GM18519 (cell line): Measurements from ENCODE around the gene EFNA5.
"Not testable (repeated sequence)": the region's sequence is repeated elsewhere in the genome, so short reads cannot be mapped to it uniquely, and the experiment has no call there.

Source experiments
- ATAC-seq: cut with Tn5 transposase; IDR thresholded peaks from one replicate; pipeline ENCODE4 v1.9.1; 2021; ENCODE audit warnings: mild to moderate bottlenecking, moderate library complexity; ENCODE audit not compliant: unreplicated experiment, low FRiP score

The EFNA5 gene

DNA sequence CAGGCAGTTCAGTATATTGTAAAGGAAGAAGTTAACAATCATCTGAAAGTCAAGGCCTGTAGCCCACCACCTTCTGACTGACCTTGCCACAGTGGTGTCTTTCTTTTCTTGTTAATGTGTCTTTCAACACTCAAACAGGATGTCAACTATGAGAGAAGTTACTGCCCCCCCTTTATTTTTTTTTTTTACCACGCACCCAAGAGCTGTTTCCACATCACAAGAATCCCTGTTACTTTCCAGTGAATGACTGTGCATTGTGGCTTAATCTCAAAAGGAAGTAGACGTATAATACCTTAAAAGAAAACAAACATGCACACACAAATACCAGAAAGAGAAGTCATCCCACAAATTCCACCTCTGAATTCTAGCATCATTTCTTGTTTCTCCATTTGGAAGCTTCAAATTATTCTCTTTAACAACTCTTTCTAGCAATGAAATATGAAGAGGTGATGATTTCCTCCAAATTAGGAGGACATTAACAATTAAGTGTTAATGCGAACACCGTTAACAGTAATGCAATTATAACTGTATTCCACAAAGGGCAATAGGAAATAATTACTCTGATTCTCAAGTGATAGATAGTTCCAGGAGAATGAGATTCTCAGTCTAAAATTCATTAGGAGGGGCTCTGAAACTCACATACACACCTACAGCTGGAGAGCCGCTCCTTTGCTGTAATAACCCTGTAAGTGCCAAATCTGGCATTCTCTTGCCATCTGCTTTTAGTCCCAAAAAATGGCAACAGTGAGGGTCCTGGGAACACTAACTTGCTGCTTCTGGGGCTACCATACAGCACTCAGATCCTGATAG is 201.0 kb downstream of the EFNA5 start:
- no peak for ATAC-seq

DNA sequence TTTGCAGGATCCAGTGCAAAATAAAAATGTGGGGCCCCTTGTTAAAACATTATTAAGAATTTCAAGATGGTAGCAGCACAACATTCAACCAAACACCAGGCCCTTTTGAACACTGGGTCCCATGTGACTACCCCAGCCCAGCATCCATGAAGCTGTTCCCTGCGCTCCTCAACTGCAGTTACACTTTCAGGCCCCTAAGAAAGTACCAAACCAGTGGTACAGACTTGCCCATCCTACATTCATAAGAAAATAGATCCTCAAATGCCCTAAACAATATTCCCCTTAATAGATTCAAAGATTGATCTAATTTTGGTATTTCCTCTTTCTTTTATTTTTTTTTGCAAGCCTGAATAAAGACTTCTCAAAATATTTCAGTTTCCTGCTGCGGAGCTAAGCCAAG is 201.7 kb downstream of the EFNA5 start:
- no peak for ATAC-seq

DNA sequence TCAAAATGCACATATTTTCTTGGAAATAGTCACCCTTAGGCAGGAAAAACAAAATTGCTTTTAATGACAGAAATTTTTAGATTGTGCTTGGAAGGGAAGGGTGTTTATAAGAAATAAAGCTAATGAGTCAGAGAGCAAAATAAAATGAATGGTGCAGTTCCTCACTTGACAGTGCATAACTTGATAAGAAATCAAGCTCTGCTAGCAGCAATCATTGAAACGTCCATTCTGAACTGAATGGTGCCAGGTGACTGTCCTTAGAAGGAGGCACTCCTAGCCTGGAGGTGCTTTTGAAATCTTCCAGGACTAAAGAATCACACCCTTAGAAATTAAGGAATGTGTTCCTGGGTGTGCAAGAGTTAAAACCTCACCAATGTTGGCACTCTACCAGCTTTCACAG is 202.5 kb downstream of the EFNA5 start:
- ATAC-seq: no peak

DNA sequence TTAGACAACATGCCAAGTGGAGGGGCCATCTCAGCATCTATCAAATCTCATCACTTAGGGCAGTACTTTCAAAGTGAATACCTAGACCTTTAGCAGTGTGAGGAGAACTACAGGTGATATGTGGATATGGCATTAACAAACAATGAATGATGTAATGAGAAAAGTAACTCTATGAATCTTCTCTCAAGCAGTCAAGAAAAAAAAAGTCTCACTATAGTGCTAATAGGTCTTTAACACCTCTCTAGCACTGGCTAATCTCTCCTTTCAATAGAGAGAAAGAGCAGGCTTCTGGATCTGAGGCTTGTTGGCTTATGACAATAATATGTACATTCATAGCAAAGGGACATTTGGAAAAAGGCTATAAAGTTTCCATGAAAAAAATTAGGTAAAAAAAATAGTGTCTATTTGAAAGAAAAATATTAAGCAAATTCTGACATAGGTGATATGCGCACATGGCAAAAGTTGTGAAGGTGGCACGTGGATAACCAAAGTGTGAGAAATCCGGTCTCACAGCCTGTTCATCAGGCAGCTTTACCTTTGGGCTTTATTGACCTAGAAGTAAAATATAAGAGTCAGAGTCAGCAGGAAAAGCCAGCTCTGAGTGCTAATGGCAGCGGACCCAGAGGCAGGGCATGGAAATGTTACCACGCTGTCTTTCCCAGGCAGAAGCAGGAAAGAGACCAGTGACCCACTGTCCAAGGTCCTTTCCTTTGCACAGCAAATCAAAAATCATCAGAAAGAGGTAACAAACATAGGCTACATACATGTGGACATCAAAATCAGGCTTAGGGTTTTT is 203.4 kb downstream of the EFNA5 start:
- ATAC-seq: no peak

DNA sequence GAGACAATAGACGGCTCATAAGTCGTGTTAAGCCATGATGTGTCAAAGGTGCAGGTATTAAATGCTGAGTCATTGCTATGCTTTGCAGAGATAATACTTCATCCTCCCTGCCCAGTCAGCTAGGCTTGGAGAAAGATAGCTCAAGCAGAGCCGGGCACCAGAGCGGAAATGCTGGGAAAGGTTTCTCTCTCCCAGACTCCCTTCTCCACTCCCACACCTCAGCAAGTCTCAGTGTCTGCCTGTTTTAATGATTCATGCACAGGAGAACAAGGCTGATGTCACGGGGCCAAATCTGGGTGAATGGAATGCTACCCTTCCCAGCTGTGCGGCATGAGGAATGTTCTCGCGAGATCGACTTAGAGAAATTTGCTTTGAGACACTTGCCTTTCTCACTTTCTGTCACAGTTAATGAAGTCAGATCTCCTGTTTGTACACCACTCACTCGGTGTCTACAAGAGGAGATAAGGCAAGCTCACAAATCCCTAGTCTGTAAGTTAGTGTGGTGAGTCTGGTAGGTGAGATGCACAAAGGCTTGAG is 204.4 kb downstream of the EFNA5 start:
- ATAC-seq: no peak

DNA sequence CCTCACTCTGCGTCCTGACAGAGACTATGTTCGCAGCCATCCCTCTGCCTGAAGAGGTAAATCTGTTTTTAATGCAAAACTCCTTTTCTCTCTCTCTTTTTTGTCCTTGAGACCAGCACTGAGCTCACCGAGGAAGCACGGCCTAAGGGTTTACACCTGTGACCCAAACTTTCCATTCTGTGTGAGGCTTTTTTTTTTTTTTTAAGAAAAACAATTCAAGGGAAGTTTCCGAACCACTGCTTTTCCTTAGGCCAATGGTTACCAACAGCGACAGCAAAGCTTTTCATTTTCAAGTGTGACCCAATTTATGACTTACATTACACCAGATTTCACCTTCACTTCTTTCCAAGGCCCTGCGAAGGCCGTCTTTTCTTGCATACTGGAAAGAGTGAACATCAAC is 205.9 kb downstream of the EFNA5 start:
- ATAC-seq: no peak

DNA sequence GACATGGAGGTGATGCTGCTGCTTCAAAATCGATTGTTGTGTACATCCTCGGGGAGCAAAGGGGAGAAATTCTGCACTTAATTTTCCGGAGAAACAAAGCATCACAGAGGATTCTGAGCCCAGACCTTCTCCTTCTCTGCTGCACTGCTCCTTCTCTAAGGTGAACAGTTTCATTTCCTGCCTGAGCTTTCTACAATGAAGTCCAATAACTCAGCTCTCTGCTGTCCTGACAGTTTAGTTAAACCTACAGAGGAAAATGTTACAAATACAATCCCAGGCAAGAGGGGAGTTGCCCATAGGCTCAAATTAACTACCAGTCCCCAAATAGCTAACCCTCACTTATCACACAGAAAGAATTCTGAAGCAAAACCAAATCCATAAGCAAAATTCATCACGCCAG is 206.3 kb downstream of the EFNA5 start:
- peak; percentile 47 for ATAC-seq

DNA sequence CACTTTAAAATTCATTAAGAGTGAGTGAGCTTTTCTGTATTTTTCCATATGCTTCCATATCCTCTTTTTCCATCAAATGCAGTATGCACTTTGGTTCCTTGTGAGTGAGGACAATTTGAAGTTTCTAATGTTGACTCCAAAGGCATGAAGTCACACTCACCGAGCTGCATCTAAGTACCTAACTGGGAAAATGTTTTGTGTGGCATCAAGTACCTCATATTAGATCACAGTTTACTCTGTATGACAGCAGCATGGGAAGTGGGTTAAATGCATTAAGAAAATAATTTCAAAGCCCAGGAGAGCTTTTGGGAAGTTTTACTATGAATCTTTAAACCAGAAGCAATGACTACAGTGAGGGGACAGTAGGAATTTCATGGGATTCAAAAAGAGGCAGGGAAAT is 207.0 kb downstream of the EFNA5 start:
- ATAC-seq: no peak

DNA sequence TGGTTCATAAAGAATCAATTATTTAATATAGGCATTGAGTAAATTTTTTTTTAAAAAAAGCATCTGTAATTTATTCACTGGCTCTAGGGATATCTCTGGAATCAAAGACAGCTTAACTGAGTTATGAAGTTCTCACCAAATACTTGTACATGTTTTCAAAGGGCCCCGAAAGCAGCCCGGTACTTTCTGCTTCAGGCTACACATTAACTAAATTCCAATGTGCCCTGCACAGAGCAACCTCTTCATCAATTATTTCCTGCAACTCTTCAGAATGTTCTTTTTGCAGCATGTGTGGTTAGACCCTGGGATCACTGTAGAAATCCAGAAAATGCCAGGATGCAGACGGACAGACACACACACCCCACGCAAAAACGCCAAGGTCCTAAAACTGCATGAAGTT is 209.0 kb downstream of the EFNA5 start:
- ATAC-seq: no peak

DNA sequence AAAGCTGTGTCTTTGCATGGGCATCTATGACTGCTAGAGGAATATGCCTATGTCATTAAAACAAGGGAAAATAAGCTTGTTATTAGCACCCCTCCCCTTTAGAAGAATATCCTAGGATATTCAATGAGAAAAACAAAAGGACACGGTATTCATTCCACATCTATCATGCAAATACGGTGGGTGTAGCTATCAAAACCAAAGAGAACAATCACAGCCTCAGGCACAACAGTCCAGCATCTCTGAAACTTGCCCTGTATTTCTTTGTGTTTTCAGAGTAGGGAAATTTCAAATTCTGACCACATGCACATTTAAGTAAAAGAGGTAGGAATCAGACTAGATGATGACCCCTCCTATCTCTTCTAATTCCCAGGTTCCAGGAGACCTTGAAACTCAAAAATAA is 209.9 kb downstream of the EFNA5 start:
- ATAC-seq: no peak

DNA sequence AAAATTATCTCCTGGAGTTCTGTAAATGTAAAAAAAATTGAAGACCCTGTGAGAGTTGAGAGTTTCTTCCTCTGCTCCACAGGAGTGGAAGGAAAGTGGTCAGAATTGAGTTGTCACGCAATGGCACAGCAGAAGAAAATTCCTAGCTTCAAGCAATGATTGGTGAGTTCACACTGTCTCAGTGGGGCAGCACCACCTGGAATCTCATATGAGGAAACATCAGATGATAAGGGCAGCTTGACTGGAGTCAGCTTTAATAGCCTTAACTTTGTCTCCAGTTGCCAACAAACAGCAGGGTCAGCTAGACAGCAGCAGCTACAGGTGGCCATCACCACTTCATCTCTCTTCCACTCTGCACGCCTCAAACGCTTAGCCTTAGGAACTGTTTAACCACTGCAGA is 211.1 kb downstream of the EFNA5 start:
- no peak for ATAC-seq

DNA sequence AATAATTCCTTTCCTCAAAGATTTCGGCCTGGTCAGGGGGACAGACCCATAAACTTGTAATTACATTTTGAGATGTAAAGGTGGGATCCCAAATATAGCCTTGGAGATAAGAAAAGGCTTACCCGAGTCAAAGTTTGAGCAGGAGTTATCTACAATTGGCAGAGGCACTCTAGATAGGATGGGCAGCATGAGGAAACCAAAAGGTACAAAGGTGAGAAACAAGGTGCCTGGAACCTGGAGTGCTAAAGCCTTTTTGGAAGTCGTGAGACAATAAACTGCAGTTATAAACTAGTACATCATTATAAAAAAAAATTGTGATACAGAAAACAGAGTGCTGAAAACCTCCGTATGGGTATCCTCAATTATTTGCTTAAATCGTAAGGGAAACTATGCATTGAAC is 212.4 kb downstream of the EFNA5 start:
- no peak for ATAC-seq

DNA sequence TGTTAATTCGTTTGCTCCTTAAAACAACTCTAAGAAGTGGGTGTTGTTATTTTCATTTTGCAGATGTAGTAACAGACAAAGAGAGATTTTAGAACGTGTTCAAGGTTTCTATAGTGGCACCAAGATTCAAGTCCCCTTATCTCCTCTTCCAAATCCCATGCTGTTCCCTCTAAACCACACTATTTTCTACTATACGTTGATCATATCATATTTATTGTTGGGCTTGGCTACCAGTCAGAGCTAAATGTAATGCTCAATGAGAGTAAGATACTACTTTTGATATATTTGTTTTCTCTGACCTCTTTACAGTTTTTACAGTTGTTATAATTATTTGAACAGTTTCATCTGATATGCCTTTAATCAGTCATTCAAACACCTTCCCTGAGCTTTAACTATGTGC is 212.9 kb downstream of the EFNA5 start:
- no peak for ATAC-seq

DNA sequence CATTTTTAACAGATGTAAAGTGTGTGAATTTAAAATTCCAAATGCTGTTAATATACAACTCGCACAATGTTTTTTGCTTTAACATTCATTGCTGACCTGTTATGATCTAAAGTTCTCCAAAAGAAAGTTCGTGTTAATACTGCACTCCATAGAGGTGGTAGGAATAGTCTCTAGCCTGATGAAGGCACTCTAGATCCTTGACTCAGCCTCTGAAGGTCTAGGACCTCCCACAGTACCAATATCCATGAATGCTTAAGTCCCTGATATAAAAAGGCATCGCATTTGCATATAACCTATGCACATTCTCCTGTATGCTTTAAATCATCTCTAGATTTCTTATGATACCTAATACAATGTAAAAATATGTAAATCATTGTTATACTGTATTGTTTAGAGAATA is 213.6 kb downstream of the EFNA5 start:
- ATAC-seq: no peak

DNA sequence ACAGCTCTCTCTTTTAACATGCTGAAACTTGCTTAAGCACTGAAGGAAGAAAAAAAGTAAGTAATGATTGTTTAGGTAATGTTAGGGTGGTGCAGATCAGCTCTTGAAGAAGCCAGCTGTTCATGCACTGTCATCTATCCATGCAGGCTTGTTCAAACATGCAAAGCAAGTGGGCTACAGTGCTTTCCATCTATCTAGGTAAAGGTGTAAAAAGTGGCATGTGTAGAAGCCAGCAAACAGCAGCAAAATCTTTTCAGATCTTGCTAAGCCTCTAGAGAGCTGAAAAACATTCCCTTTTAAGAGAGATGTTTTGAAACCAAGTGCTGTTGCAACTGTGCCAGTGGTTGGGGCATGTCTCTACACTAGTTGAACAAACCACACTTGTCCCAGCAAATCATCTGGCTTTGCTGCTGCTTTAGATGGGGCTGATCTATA is 214.4 kb downstream of the EFNA5 start:
- ATAC-seq: peak; percentile 71

DNA sequence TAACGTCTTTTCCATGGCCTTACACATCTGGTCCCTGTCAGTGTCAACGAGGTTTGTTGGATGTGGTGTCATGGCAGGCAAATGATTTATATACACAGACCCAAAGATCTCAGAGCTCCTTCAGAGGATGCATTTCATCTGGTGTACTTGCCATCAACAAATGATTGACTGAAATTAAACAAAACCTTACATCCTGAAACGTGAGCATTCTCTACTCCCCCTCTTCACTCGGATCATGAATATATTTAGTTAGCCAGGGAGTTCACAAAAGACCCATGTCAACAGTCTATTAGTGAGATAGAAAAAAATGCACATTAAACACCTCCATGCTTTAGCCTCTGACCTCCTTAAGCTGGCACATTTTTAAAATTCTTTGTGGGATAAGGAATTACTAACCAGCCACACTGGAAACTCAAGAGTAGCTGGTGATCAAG is 215.6 kb downstream of the EFNA5 start:
- no peak for ATAC-seq

DNA sequence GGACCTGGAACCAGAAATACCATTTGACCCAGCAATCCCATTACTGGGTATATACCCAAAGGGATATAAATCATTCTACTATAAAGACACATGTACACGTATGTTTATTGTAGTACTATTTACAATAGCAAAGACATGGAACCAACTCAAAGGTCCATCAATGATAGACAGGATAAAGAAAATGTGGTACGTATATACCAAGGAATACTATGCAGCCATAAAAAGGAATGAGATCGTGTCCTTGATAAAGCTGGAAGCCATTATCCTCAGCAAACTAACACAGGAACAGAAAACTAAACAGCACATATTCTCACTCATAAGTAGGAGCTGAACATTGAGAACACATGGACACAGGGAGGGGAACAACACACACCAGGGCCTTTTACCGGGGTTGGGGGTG is 218.9 kb downstream of the EFNA5 start:
- ATAC-seq: not testable (repeated sequence)

DNA sequence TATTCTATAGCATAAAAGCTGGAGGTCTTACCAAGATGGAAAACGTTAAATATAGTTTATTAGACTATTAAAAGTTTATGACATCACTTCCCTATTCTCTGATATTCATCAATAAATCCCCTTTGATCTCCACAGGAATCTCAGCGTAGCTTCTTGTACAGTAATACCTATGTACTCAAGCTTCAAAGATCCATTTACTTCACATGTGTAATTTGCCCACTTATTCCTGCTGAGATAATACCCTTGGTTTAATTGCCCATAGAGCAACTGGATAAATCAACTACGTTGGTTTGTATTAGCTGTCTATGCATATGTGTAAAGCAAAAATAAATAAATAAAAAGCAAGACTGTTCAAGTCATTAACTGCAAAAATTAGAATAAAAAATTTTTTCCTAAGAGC is 219.7 kb downstream of the EFNA5 start:
- no peak for ATAC-seq

DNA sequence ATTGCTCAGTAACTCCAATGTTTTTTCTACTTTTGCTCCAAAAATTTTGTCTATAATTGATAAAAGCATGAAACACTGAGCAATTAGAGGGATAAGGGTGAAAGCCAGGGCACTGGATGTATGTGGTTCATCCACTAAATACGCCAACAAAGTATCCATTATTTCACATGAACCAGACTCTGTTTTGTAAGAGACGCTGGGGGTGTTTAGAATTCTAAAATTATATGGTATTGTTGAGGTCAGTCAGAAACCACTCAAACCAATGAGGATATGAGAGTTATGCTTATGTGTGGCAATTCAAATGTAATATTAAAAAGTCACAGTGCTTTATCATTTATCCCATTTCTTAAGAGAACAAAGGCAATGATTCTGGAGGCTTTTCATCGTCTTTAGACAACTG is 220.2 kb downstream of the EFNA5 start:
- no peak for ATAC-seq

DNA sequence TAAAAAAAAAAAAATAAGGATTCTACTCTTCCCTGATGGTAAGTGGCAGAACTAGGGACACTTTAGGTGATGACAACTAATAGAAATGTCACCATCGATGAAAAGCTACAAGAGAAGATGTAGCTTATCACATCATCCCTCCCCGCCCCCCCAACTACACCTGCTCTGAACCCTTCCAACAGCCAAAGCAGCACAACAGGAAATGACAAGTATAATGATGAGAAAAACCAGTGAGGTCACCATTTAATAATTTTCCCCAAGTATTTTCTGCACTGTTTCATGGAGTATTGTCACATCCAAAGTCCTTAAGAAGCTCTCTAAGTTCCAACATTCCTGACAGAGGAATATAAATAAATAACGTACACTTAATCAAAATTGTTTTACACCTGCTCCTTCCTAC is 221.4 kb downstream of the EFNA5 start:
- no peak for ATAC-seq

DNA sequence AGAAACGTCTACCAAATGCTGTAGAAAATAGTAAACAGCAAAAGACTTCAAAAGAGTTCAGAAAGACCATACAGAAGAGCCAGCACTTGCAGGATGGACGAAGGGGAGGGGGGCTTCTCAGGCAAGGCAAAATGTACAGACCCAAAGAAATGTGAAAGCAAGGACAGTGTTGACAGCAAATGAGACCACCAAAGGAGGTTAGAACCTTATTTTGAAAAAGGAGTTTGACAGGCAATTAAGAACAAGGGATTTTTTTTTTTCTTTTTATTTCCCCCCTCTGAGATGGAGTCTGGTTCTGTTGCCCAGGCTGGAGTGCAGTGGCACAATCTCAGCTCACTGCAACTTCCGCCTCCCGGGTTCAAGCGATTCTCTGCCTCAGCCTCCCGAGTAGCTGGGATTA is 223.2 kb downstream of the EFNA5 start:
- ATAC-seq: no peak

DNA sequence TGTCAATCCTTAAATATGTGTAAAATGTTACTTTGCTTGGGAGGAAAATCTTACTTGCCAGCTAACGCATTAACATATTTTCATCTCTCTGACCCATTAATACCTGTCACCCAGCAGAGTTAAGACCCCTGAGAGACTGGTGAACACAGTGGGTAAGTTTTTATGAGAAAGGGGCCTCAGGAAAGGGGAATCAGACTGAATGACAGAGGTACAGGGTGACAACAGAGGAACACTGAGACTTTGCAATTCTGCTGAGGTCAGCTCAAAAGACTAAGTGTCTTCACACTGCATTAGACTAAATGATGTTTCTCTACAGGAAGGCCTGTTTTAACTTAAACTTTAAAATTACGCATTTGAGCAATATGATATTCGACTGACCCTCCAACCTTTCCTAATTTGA is 223.8 kb downstream of the EFNA5 start:
- no peak for ATAC-seq
